GM23248 (cell line): ENCODE data around the gene FALEC.

Experiments used
- EZH2 ChIP-seq: fragments of 200-600 bp; sonication (generic); IDR thresholded peaks from 2 replicates; pipeline ENCODE4 v1.6.1; 2018; ENCODE audit warnings: antibody characterized with exemption, mild to moderate bottlenecking; ENCODE audit not compliant: insufficient read depth, poor library complexity, severe bottlenecking
- EZH2phosphoT487 ChIP-seq: fragments of 200-600 bp; sonication (generic); IDR thresholded peaks from 2 replicates; pipeline ENCODE4 v1.6.1; 2018; ENCODE audit warnings: antibody characterized with exemption, moderate library complexity, mild to moderate bottlenecking, low read depth; ENCODE audit not compliant: insufficient read depth

- no peak for TF ChIP-seq EZH2
- TF ChIP-seq EZH2phosphoT487: no peak
Observed at GRCh38 chr1:150530491-150531159, 15.1 kb downstream of the FALEC start.
